ENCODE data around the gene PDE4C. TPM values are rescaled to one million over a fixed set of nuclear protein-coding genes. Genes with fewer than 3 reads are reported as not detected.

PDE4C gene
- total and polyA plus RNA-seq, 9 of the 15 experiments (the other 6 are each of a cell fraction or from before 2014, with no cell fraction given): 0.04 to 0.91 (median 0.20) TPM; not detected in 1

DNA sequence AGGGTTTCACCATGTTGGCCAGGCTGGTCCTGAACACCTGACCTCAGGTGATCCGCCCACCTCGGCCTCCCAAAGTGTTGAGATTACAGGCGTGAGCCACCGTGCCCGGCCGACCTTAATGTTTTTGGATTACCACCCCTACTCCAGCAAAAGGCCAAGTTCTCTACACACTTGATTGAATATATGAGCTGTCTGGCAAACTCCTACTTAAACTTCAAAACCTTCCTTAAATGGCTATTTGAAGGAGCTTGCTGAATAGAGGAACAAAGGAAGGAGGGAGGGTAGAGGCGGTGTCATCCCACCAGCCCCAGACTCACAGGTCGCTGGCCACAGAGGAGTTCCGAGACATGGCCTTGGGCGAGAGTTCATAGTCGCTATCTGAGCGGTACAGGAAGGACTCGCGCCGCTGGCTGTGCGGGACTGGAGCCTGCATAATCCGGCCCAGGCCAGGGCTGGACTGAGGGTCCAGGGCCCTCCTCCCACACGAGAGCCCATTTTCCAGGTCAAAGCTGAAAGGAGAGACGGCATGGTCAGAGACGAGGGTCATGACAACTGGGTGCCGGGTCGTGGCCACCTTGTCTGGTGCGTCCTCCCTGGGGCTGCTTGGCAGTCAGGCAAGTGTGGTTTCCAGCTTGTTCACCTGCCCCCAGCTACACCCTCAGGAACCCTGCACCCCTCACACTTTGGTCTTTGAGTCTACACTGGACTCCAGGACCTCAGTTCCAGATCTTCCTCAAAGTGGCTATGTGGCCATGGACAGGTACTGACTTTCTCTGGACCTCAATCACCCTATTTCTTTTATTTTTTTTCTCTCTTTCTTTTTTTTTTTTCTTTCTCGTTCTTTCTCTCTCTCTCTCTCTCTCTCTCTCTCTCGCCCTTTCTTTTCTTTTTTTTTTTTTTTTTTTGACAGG is 4.2 kb downstream of the PDE4C start (continued):
- TF ChIP-seq, protein P1, sequence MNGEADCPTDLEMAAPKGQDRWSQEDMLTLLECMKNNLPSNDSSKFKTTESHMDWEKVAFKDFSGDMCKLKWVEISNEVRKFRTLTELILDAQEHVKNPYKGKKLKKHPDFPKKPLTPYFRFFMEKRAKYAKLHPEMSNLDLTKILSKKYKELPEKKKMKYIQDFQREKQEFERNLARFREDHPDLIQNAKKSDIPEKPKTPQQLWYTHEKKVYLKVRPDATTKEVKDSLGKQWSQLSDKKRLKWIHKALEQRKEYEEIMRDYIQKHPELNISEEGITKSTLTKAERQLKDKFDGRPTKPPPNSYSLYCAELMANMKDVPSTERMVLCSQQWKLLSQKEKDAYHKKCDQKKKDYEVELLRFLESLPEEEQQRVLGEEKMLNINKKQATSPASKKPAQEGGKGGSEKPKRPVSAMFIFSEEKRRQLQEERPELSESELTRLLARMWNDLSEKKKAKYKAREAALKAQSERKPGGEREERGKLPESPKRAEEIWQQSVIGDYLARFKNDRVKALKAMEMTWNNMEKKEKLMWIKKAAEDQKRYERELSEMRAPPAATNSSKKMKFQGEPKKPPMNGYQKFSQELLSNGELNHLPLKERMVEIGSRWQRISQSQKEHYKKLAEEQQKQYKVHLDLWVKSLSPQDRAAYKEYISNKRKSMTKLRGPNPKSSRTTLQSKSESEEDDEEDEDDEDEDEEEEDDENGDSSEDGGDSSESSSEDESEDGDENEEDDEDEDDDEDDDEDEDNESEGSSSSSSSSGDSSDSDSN (IDR thresholded peaks at IDR 0.05; ENCODE audit: borderline replicate concordance in 1 of 2, low read depth in 2 of 2, low read length in 2 of 2): 0 out of 4 replicates have a peak, but pooled peaks of 1 of the 2 experiments have one; percentile 29
- TF ChIP-seq LARP7 (IDR thresholded peaks at IDR 0.05): no peak
- TF ChIP-seq, protein P2, sequence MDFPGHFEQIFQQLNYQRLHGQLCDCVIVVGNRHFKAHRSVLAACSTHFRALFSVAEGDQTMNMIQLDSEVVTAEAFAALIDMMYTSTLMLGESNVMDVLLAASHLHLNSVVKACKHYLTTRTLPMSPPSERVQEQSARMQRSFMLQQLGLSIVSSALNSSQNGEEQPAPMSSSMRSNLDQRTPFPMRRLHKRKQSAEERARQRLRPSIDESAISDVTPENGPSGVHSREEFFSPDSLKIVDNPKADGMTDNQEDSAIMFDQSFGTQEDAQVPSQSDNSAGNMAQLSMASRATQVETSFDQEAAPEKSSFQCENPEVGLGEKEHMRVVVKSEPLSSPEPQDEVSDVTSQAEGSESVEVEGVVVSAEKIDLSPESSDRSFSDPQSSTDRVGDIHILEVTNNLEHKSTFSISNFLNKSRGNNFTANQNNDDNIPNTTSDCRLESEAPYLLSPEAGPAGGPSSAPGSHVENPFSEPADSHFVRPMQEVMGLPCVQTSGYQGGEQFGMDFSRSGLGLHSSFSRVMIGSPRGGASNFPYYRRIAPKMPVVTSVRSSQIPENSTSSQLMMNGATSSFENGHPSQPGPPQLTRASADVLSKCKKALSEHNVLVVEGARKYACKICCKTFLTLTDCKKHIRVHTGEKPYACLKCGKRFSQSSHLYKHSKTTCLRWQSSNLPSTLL (IDR thresholded peaks at IDR 0.05): no peak
- TF ChIP-seq LEF1 (IDR thresholded peaks at IDR 0.05): no peak
- TF ChIP-seq ZBTB7A (IDR thresholded peaks at IDR 0.05; ENCODE audit: borderline replicate concordance, control insufficient read depth, low read depth, low read length): peak; percentile 85; the same call in 1 of the 2 replicates
- TF ChIP-seq, protein P3, sequence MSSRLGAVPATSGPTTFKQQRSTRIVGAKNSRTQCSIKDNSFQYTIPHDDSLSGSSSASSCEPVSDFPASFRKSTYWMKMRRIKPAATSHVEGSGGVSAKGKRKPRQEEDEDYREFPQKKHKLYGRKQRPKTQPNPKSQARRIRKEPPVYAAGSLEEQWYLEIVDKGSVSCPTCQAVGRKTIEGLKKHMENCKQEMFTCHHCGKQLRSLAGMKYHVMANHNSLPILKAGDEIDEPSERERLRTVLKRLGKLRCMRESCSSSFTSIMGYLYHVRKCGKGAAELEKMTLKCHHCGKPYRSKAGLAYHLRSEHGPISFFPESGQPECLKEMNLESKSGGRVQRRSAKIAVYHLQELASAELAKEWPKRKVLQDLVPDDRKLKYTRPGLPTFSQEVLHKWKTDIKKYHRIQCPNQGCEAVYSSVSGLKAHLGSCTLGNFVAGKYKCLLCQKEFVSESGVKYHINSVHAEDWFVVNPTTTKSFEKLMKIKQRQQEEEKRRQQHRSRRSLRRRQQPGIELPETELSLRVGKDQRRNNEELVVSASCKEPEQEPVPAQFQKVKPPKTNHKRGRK (tag; IDR thresholded peaks at IDR 0.05): peak; percentile 77
- TF ChIP-seq ZNF384 (IDR thresholded peaks at IDR 0.05; ENCODE audit: low read depth, low read length): peak; percentile 41; the same call in 1 of the 2 replicates
- peak; percentile 25; the same call in 1 of the 2 replicates for TF ChIP-seq L3MBTL2 (IDR thresholded peaks at IDR 0.05)
- 0 out of 2 replicates have a peak, but pooled peaks have one; percentile 24 for TF ChIP-seq GABPB1 (CRISPR knock-in tag; IDR thresholded peaks at IDR 0.05)
- TF ChIP-seq CBFA2T3 (IDR thresholded peaks at IDR 0.05): peak; percentile 36; the same call in 1 of the 2 replicates
- TF ChIP-seq, protein P4, sequence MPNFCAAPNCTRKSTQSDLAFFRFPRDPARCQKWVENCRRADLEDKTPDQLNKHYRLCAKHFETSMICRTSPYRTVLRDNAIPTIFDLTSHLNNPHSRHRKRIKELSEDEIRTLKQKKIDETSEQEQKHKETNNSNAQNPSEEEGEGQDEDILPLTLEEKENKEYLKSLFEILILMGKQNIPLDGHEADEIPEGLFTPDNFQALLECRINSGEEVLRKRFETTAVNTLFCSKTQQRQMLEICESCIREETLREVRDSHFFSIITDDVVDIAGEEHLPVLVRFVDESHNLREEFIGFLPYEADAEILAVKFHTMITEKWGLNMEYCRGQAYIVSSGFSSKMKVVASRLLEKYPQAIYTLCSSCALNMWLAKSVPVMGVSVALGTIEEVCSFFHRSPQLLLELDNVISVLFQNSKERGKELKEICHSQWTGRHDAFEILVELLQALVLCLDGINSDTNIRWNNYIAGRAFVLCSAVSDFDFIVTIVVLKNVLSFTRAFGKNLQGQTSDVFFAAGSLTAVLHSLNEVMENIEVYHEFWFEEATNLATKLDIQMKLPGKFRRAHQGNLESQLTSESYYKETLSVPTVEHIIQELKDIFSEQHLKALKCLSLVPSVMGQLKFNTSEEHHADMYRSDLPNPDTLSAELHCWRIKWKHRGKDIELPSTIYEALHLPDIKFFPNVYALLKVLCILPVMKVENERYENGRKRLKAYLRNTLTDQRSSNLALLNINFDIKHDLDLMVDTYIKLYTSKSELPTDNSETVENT (CRISPR knock-in tag; IDR thresholded peaks at IDR 0.05): 0 out of 2 replicates have a peak, but pooled peaks have one; percentile 49
- TF ChIP-seq ELF4 (CRISPR knock-in tag; IDR thresholded peaks at IDR 0.05): no peak
